ENCODE results near the gene WDR5.
A peak's percentile ranks its signal among the peaks of the same experiment; 100 is the strongest.

The WDR5 gene

GRCh38 chr9:134159566-134160245, 23.8 kb downstream of the WDR5 start:
- no peak for DNase-seq

DNA sequence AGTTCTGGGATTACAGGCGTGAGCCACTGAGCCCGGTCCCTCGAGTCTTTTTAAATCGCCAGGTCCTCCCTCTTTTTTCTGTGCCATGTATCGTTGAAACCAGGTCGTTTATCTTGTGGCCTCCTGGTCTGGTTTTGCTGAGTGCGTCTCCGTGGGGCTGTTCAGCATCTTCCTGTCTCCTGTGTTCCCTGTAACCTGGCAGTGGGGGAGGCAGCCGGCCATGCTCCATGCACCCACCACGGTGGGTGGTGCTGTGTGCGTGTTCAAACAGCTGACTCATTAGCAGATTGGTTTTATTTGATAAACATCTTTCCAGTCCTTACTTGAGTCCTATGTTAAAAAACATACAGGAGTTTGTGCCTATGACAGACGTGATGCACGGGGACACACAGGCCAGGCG, 25.8 kb downstream of the WDR5 start:
- DNase-seq = no peak

GRCh38 chr9:134162212-134162775, 26.4 kb downstream of the WDR5 start:
- DNase-seq = no peak

DNA sequence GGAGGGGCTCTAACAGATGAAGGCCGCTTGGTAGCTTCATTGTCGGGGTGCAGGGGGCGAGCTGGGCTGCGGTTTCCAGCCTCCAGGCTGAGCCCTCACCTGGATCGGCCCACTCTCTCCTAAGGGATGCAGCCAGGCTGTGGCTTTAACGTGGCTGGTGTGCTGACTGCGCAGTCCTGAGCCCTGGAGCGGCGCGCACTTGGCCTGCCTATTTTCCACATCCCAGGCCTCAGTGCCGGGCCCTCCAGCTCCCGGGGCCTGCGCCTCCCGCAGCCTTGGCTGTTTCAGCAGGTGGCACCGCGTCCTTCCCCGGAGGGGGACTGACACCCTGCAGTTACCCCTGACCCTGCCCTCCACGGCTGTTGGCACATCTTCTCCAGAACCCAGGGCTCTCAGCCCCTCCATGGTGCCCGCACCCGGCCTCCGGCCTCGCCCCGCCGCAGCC, 27.1 kb downstream of the WDR5 start:
- DNase-seq = no peak

GRCh38 chr9:134163371-134164196, 27.7 kb downstream of the WDR5 start:
- DNase-seq = peak; percentile 38 to 85 (median 60)

DNA sequence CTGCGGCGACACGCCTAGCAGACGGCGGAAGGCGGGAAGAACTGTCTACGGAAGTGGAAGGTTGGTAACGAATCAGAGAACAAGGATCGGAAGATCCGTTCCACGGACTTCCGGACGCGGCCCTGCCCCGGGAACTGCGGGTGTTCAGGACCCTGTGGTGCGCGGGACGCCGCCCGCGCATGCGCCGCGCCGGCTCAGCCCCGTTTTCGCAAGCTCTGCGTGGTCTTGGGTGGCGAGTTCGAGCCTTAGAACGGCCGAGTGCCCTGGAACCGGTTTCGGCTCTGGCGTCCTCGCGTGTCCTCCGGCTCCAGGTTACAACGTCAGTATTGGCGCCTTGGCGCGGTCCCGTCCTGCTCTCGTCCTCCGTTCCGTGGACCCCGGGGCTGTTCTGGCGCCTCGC, 29.0 kb downstream of the WDR5 start:
- no peak for DNase-seq

- DNase-seq = peak in 3 of 5 experiments; percentile 12 to 79 (median 36)
These were observed 29.8 kb downstream of the WDR5 start for GRCh38 chr9:134165357-134166315.

- no peak for DNase-seq
These were observed 30.5 kb downstream of the WDR5 start for GRCh38 chr9:134166374-134166773.

DNA sequence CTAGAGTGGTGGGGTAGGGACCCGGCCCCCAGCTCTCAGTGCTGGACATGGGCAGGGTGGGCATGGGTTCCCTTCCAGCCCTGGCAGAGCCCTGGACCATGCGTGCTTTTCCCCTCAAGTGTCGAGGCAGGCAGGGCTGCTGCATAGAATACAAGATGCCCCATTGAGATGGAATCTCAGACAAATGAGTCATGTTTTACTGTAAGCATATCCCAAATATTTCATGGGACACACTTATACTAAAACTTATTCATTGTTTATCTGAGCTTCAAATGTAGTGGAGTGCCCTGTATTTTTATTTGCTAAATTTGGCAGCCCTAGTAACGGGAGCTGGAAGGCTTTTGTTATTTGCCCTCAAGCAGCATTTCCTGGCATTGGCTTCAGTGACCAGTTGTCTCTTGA, 31.6 kb downstream of the WDR5 start:
- no peak for DNase-seq

- no peak for DNase-seq
These were observed 33.1 kb downstream of the WDR5 start for GRCh38 chr9:134168757-134169550.

DNA sequence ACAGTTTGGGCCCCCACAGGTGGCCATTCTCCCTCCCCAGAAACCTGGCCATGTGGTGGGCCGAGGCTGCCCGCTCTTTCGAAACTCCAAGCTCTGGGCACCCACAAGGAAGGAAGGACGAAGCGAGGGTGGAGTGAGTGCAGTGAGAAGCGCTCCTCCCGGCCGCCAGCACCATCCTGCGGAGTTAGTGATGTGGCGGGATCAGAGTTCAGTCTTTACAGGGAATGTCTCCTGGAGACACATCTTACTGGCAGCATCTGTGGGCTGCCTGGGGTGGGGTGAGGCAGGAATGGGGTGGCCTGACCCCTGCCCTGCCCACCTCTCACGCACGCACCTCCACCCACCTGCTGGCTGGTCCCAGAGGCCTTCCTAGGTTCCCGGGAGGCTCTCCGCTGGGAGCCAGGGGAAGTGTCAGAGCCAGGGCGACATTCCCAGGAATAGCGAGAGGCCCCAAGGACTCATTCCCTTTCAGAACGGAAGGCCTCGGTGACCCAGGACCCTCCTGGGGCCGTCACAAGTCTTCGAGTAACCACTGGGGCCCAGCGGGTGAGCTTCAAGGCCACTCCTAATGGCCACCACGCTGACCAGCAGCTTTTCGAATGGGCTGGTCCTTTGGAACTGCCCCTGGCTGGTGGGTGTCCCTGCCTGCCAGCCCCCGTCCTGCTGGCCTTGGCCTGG, 34.0 kb downstream of the WDR5 start:
- DNase-seq = no peak

DNA sequence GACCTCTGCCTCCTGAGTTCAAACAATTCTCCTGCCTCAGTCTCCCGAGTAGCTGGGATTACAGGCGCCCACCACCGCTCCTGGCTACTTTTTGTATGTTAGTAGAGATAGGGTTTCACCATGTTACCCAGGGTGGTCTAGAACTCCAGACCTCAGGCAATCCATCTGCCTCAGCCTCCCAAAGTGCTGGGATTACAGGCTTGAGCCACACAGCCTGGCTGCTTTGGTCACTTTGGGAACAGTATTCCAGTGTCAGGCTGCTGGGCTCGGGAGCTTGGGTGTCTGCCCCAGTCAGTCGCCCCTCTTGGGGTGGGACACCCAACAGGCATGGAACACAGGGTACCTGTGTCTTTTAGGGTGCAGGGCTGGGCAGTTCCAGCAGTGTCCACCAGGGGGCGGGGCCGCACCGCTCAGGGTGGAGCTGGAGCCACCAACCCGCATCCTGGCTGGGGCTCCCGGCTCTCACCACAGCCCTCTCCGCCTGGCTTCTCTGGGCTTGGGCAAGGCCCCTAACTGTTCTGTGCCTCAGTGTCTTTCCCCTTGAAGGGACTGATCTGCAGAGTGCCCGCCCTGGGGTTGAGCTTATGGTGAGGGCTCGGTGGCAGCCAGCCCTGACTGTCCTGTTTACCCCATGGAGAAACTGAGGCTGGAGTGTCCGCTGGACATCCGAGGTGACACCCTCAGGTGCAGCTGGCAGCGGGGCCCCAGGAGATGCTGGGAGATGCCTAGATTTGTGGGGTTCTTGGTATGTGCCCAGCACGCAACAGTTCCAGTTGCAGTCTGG, 34.8 kb downstream of the WDR5 start:
- DNase-seq = no peak

- DNase-seq = no peak
These were observed 35.7 kb downstream of the WDR5 start for GRCh38 chr9:134171316-134172197.

- DNase-seq = no peak
These were observed 36.6 kb downstream of the WDR5 start for GRCh38 chr9:134172198-134173126.

DNA sequence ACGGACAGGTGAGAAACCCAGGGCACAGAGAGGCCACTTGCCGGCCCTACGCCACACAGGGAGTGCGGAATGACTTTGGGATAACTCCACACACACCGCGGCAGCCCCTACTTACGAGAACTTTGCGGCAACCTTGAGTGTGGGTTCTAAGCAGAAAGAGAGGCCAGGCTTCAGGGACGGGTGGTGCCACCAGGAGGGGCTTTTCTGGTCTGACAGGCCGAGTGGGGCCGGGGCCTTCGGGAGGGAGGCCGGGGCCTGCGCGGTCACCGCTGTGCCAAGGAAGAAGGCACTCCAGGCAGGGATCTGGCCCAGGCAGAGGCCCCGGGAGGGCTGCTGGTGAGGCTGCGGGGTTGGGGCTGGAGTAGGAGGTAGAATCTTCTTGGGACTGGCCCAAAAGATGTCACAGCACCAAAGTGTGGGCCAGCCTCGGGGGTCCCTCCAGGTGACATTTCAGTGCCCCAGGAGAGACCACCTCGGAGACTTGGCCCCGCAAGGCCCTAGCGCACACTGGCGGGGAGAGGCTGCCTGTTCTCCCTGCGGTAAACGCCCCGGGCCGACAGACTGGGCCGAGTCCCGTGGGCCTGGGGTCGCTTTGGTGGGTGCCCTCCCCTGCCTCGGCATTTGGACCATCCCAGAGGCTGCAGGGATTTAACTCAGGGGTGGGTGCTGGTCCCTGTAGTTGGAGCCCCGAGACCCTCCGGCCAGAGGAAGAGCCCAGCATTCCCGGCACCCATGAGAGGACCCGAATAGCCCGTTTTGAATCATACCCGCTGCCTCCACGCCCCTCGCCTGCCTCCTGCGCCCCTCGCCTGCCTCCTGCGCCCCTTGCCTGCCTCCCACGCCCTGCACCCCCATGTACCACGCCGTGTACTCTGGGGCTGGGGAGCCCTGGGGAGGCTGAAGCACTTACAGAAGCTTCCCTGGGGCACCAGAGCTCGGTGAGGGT, 37.5 kb downstream of the WDR5 start:
- DNase-seq = no peak

DNA sequence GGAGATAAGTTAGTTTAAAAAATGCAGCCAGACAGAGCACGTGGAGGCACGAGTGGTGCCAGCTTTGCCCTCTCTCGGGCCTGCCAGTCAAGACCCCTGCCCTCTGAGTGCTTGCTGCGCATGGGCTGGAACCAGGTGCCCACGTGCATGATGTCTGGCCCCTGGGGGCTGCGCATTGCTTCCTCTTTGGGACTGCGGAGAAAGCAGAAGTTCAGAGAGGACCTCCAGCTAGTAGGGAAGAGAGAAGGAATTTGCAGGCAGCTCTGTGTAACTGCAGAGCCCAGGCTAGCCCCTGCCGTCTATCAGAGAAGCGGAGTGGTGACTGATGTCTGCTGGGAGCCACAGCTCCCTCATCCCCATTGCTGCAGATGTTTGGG, 38.2 kb downstream of the WDR5 start:
- no peak for DNase-seq
